DND-41 (cell line): ENCODE data around the gene FAM50B.

Experiments
- EZH2 ChIP-seq: IDR thresholded peaks from 3 replicates; pipeline ENCODE4 v1.6.1; 2012; ENCODE audit warnings: borderline replicate concordance, low read depth, mild to moderate bottlenecking, moderate library complexity, low read length, inconsistent platforms; ENCODE audit not compliant: severe bottlenecking
- TF ChIP-seq, protein P1 (sequence below): IDR thresholded peaks from 2 replicates; pipeline ENCODE4 v1.5.1; 2012; ENCODE audit warnings: borderline replicate concordance, low read length, moderate library complexity, mild to moderate bottlenecking; ENCODE audit not compliant: poor library complexity, severe bottlenecking; ENCODE audit errors: extremely low read depth

- TF ChIP-seq, protein P1, sequence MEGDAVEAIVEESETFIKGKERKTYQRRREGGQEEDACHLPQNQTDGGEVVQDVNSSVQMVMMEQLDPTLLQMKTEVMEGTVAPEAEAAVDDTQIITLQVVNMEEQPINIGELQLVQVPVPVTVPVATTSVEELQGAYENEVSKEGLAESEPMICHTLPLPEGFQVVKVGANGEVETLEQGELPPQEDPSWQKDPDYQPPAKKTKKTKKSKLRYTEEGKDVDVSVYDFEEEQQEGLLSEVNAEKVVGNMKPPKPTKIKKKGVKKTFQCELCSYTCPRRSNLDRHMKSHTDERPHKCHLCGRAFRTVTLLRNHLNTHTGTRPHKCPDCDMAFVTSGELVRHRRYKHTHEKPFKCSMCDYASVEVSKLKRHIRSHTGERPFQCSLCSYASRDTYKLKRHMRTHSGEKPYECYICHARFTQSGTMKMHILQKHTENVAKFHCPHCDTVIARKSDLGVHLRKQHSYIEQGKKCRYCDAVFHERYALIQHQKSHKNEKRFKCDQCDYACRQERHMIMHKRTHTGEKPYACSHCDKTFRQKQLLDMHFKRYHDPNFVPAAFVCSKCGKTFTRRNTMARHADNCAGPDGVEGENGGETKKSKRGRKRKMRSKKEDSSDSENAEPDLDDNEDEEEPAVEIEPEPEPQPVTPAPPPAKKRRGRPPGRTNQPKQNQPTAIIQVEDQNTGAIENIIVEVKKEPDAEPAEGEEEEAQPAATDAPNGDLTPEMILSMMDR = no peak
- no peak for TF ChIP-seq EZH2
Observed at GRCh38 chr6:3882431-3882830, 33.3 kb downstream of the FAM50B start.
